ENCODE measurements around the gene DDB1. TPM values are rescaled to one million over a fixed set of nuclear protein-coding genes. Genes with fewer than 3 reads are reported as not detected.

Gene DDB1
- total and polyA plus RNA-seq, 12 donors, result 165 to 885 (median 592) TPM

DNA sequence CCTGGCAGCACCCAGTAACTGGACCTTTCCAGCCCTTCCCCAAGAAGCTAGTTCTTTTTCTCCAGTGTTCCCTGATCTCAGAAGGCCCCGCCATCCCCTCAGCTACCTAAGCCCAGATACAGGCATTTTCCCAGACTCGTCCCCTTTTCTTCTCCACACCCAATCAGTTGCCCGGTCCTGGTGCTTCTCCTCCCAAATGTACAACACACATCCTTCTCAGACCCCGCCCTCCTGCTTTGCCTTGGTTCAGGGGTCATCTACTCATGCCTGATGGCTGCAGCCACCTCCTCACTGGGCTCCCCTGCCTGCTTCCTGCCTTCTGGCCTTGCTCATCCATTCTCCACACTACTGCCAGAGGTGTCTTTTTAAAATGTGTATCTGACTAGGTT, 6.6 kb upstream of the DDB1 start:
- intact Hi-C loops (cut with DNase I), result no loop called here
- peak in 1 of 7 donors; percentile 26 for DNase-seq

GRCh38 chr11:61338783-61339489, 6.0 kb upstream of the DDB1 start:
- intact Hi-C loops (cut with DNase I), result no loop called here
- peak in 1 of 7 donors; percentile 25 for DNase-seq
- no peaks in the 10 kb centered on the region for H3K27me3 ChIP-seq

More for the DNA sequence above, 6.6 kb upstream of the DDB1 start:
- H3K4me3 ChIP-seq, result no peak overlapping the region
- no peaks in the 10 kb centered on the region for H3K27me3 ChIP-seq
- H3K4me1 ChIP-seq (replicated peaks in 1 of 2), result peaks cover 13 to 40% of the 10 kb centered on the region in 2 donors
- H3K36me3 ChIP-seq (replicated peaks in 1 of 2), result peaks cover 0 to 29% of the 10 kb centered on the region in 2 donors
- no peak overlapping the region for H3K27ac ChIP-seq
- TF ChIP-seq, protein P1, sequence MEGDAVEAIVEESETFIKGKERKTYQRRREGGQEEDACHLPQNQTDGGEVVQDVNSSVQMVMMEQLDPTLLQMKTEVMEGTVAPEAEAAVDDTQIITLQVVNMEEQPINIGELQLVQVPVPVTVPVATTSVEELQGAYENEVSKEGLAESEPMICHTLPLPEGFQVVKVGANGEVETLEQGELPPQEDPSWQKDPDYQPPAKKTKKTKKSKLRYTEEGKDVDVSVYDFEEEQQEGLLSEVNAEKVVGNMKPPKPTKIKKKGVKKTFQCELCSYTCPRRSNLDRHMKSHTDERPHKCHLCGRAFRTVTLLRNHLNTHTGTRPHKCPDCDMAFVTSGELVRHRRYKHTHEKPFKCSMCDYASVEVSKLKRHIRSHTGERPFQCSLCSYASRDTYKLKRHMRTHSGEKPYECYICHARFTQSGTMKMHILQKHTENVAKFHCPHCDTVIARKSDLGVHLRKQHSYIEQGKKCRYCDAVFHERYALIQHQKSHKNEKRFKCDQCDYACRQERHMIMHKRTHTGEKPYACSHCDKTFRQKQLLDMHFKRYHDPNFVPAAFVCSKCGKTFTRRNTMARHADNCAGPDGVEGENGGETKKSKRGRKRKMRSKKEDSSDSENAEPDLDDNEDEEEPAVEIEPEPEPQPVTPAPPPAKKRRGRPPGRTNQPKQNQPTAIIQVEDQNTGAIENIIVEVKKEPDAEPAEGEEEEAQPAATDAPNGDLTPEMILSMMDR (IDR thresholded peaks at IDR 0.05), result no peak
- no peak for TF ChIP-seq POLR2A (IDR thresholded peaks at IDR 0.05)
- no peaks in the 10 kb centered on the region for H3K9me3 ChIP-seq (replicated peaks in 1 of 3)
- WGBS, 4 donors, result 89 to 98% (median 91%) methylated on average over 4 of the region's 4 CpGs

GRCh38 chr11:61337706-61338470, 5.0 kb upstream of the DDB1 start:
- H3K27me3 ChIP-seq, result no peaks in the 10 kb centered on the region
- H3K27ac ChIP-seq, result no peak overlapping the region
- no peak overlapping the region for H3K4me3 ChIP-seq
- H3K4me1 ChIP-seq (replicated peaks in 1 of 2), result peaks cover 25 to 37% of the 10 kb centered on the region in 2 donors
- H3K36me3 ChIP-seq (replicated peaks in 1 of 2), result peaks cover 0 to 18% of the 10 kb centered on the region in 2 donors
- no peaks in the 10 kb centered on the region for H3K9me3 ChIP-seq (replicated peaks in 1 of 3)
- intact Hi-C loops (cut with DNase I), result loop anchor here (2.0 kb wide), 1 partner anchor 47 kb away; no protein-coding TSS in a partner anchor
- WGBS, 4 donors, result 90 to 95% (median 92%) methylated on average over 6 to 15 of the region's 15 CpGs
- TF ChIP-seq, protein P1 (IDR thresholded peaks at IDR 0.05), result no peak
- no peak for TF ChIP-seq POLR2A (IDR thresholded peaks at IDR 0.05)
- peak in 1 of 7 donors; percentile 20 for DNase-seq

More at GRCh38 chr11:61338783-61339489, 6.0 kb upstream of the DDB1 start:
- TF ChIP-seq, protein P1 (IDR thresholded peaks at IDR 0.05), result no peak
- TF ChIP-seq POLR2A (IDR thresholded peaks at IDR 0.05), result no peak
- peaks cover 0 to 29% of the 10 kb centered on the region in 2 donors for H3K36me3 ChIP-seq (replicated peaks in 1 of 2)
- H3K4me3 ChIP-seq, result no peak overlapping the region
- H3K4me1 ChIP-seq (replicated peaks in 1 of 2), result peaks cover 19 to 40% of the 10 kb centered on the region in 2 donors
- 92 to 96% (median 94%) methylated on average over 8 to 26 of the region's 26 CpGs for WGBS, 4 donors
- H3K27ac ChIP-seq, result no peak overlapping the region
- no peaks in the 10 kb centered on the region for H3K9me3 ChIP-seq (replicated peaks in 1 of 3)

Measured in adrenal gland (tissue), 12 donors.